T-cell (primary cell): ENCODE data around the gene TRIM41. TPM values are rescaled to one million over a fixed set of nuclear protein-coding genes. Genes with fewer than 3 reads are reported as not detected.
A peak's percentile ranks its signal among the peaks of the same experiment; 100 is the strongest.

Experiments used
- ATAC-seq, 4 experiments: fragments of 200-7000 bp in 3 of 4; fragments of 150-1000 bp in 1 of 4; cut with Tn5 transposase; replicated peaks in 1 of 4; 1 replicate in 3 of 4; 2 replicates in 1 of 4; pipeline ENCODE4 v1.10.0; 2021; ENCODE audit warnings: moderate library complexity in 3 of 4, mild to moderate bottlenecking in 2 of 4, moderate number of reproducible peaks in 1 of 4
- CTCF ChIA-PET, 2 donors: fragments of 300-600 bp; sonication (Branson Sonifier 250); formaldehyde crosslinking; loops; one replicate each; lab custom pipeline; 2022; ENCODE audit warnings: antibody characterized with exemption in 2 of 2; lab: Charles Lee
- POLR2A ChIA-PET, 2 donors: fragments of 300-600 bp; sonication (Branson Sonifier 250); formaldehyde crosslinking; loops; one replicate each; lab custom pipeline; 2022; ENCODE audit warnings: antibody characterized with exemption in 2 of 2; lab: Charles Lee
- DNase-seq, 35 experiments: peaks; one replicate each; pipeline versions ENCODE4 v3.0.0 to v3.0.0-alpha.2; 2013 to 2023
- H3K27ac ChIP-seq: one replicate; pipeline ENCODE4 v1.5.1; 2013; ENCODE audit warnings: low read length
- H3K27me3 ChIP-seq, 2 experiments: replicated peaks in 1 of 2; 1 replicate in 1 of 2; 2 replicates in 1 of 2; pipeline versions ENCODE4 v1.6.1 to v1.7.0; 2013; ENCODE audit warnings: low read length in 1 of 2, mixed read lengths in 1 of 2; ENCODE audit not compliant: control insufficient read depth in 2 of 2, insufficient read depth in 2 of 2; ENCODE audit errors: extremely low read depth in 1 of 2
- H3K36me3 ChIP-seq, 2 donors: 1 replicate in 1 of 2; 2 replicates in 1 of 2; pipeline versions ENCODE4 v1.6.1 to v1.7.0; 2013; ENCODE audit warnings: low read length in 1 of 2; ENCODE audit not compliant: control insufficient read depth in 2 of 2, insufficient read depth in 1 of 2; ENCODE audit errors: extremely low read depth in 1 of 2
- H3K4me1 ChIP-seq, 2 experiments: 1 replicate in 1 of 2; 2 replicates in 1 of 2; pipeline versions ENCODE4 v1.6.1 to v1.7.0; 2013; ENCODE audit warnings: low read length in 2 of 2, mixed read lengths in 1 of 2; ENCODE audit not compliant: insufficient read depth in 2 of 2, control insufficient read depth in 1 of 2; ENCODE audit errors: extremely low read depth in 1 of 2
- H3K4me3 ChIP-seq, 2 donors: 1 replicate in 1 of 2; 2 replicates in 1 of 2; pipeline versions ENCODE4 v1.5.1 to v1.7.0; 2013; ENCODE audit warnings: mild to moderate bottlenecking in 2 of 2, low read length in 1 of 2, moderate library complexity in 1 of 2; ENCODE audit not compliant: control insufficient read depth in 1 of 2; ENCODE audit errors: extremely low read depth in 1 of 2
- H3K9me3 ChIP-seq: 2 replicates; pipeline ENCODE4 v1.7.0; 2013
- H3K27ac Mint-ChIP-seq, 2 donors: one replicate each; pipeline ENCODE4 v1.8.0; 2020 to 2021; ENCODE audit warnings: mild to moderate bottlenecking in 2 of 2, mixed read lengths in 2 of 2
- H3K27me3 Mint-ChIP-seq, 2 donors: one replicate each; pipeline ENCODE4 v1.8.0; 2021 to 2022; ENCODE audit warnings: mixed read lengths in 2 of 2
- H3K36me3 Mint-ChIP-seq: one replicate; pipeline ENCODE4 v1.8.0; 2021; ENCODE audit warnings: mixed read lengths
- H3K4me1 Mint-ChIP-seq, 3 donors: one replicate each; pipeline ENCODE4 v1.8.0; 2020 to 2022; ENCODE audit warnings: mixed read lengths in 3 of 3, mild to moderate bottlenecking in 1 of 3
- H3K4me3 Mint-ChIP-seq, 3 donors: one replicate each; pipeline ENCODE4 v1.8.0; 2020 to 2022; ENCODE audit warnings: mild to moderate bottlenecking in 3 of 3, mixed read lengths in 3 of 3, moderate library complexity in 3 of 3
- H3K9me3 Mint-ChIP-seq, 3 donors: one replicate each; pipeline ENCODE4 v1.8.0; 2020 to 2022; ENCODE audit warnings: mixed read lengths in 3 of 3
- WGBS: methylation state at CpG from one replicate; pipeline ENCODE4 v1.1.5; 2013; ENCODE audit warnings: missing lambda C conversion rate; ENCODE audit not compliant: insufficient coverage; 5-methylcytosine and 5-hydroxymethylcytosine counted together
- total RNA-seq, 35 experiments: library from RNA in 6 of 35; stranded (reverse) in 6 of 35; fragments of 120-200 nt in 1 of 35; gene quantifications; one replicate each; pipeline versions ENCODE4 v1.2.1 to v1.2.4 and lab custom pipeline; 2013 to 2026

TRIM41 gene
- total RNA-seq, 5 donors from 2014 or later (not counting 1 experiment from before 2014, with no cell fraction given): 32.2 to 46.2 (median 36.7) TPM

DNA sequence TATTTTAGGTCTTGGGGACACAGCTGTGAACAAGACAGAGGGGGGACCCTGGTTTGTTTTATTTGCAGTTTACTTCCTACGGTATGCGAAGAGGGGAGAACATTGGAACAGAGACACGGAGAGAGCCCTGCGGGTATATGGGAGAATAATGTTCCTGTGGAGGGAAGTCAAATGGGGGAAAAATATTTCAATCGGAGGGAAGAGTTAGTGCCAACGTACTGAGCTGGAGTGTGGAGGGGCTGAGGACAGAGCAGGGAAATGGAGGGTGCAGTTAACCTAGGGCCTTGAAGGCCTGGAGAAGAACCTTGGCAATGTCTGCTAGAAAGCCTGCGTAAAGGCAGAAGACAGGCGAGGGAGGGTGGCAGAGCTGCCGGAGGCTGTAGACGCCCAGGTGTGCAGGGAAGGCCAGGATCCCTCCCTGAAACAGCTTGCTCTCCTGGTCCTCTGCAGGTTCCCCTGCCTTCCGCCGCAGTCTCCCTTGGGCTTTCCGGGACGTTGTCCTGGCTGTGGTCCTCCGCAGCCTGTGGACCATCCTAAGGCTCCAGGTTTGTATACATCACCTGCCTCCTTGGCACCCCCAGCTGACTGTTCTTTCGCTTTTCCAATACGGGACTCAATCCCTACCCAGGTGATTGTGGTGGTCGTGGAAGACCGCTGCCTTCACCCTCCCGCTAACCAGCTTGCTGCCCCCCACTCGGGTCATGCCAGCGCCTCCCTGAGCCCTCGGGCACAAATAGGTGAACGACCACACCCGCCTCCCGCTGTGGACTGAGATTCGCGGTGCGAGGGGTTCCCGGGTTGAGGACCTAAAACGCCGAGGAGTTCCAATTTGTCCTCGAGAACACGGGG is 22.6 kb downstream of the TRIM41 start:
- peaks cover 79 to 87% (median 87%) of the 10 kb centered on the region in 3 donors for H3K4me1 Mint-ChIP-seq
- H3K36me3 Mint-ChIP-seq: peaks cover 18% of the 10 kb centered on the region
- peak in 1 of 4 experiments; percentile 1 for ATAC-seq
- H3K27me3 Mint-ChIP-seq: no peaks in the 10 kb centered on the region
- no peaks in the 10 kb centered on the region for H3K9me3 Mint-ChIP-seq
- Histone ChIP-seq H3K4me3 (peak overlapping the region; percentile 55 to 73), H3K9me3 (no peaks in the 10 kb centered on the region), H3K27ac (peak overlapping the region; percentile 90), H3K27me3 (no peaks in the 10 kb centered on the region), H3K4me1 (peaks cover 38 to 89% of the 10 kb centered on the region in 2 experiments), H3K36me3 (peaks cover 9 to 27% of the 10 kb centered on the region in 2 donors)
- peak overlapping the region; percentile 95 to 98 for H3K27ac Mint-ChIP-seq
- CTCF ChIA-PET: interaction anchor here in 1 of 2 donors (1.0 kb wide), 1 partner anchor 63 kb away, joined by 3 read pairs; no protein-coding TSS in a partner anchor
- WGBS: 38% methylated on average over 31 of the region's 34 CpGs
- peak overlapping the region; percentile 90 to 99 (median 91) for H3K4me3 Mint-ChIP-seq
- POLR2A ChIA-PET: interaction anchor here in 1 of 2 donors (1.4 kb wide), 1 partner anchor 15 kb away, joined by 4 read pairs; no protein-coding TSS in a partner anchor
- DNase-seq: no peak

DNA sequence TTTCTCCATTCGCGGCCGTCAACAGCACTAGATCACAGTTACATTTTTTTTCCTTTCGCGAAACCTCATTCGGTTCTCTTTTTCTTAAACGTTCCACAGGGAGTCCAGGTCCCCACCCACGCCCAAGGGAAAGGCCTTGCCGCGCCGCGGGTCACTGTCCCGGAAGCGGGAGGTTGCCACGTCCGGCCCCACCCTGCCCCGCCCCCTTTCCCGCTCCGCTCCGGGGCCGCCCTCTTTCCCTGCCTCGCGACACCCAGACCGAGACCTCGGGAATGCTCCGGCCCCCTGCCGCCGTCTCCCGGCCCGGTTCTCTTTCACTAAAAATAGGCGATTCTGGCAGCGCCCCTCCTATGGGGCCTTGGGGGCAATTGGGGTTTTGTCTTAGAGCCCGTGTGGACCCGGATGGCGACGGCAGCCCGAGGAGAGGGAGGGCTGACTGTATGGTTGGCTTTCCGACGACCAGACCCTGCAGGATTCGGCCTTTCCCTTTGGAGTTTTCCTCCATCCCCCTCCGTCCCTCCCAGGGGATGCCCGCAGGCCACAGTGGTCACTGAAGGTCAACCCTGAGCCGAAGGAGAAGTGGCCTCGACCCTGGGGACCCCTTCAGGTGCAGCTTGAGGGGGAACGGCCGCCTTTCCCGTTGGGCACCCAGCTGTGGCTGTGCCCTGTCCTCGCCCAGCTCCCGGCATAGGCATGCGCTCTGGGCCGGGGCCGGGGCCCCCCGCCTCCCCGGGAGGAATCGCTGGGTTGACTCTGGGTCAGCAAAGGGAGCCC is 23.4 kb downstream of the TRIM41 start:
- peak overlapping the region; percentile 90 for H3K27ac ChIP-seq
- CTCF ChIA-PET: interaction anchor here in 1 of 2 donors (1.0 kb wide), 1 partner anchor 64 kb away, joined by 3 read pairs; no protein-coding TSS in a partner anchor
- peak in 29 of 35 experiments; percentile 22 to 80 (median 42) for DNase-seq
- H3K27me3 Mint-ChIP-seq: no peaks in the 10 kb centered on the region
- no peaks in the 10 kb centered on the region for H3K9me3 ChIP-seq
- peak overlapping the region; percentile 55 to 73 for H3K4me3 ChIP-seq
- POLR2A ChIA-PET: interaction anchor here in 1 of 2 donors (1.0 kb wide), 1 partner anchor 23 kb away, joined by 7 read pairs; the partner anchor contains the start of gene TRIM41
- peak overlapping the region; percentile 90 to 99 (median 91) for H3K4me3 Mint-ChIP-seq
- no peaks in the 10 kb centered on the region for H3K9me3 Mint-ChIP-seq
- peaks cover under 1 to 22% of the 10 kb centered on the region in 2 donors for H3K36me3 ChIP-seq
- H3K27ac Mint-ChIP-seq: peak overlapping the region; percentile 95 to 98
- H3K4me1 ChIP-seq: peaks cover 37 to 86% of the 10 kb centered on the region in 2 experiments
- H3K4me1 Mint-ChIP-seq: peaks cover 79 to 84% (median 83%) of the 10 kb centered on the region in 3 donors
- peak; percentile 31 to 49 (median 42) for ATAC-seq
- WGBS: under 1% methylated on average over 46 of the region's 55 CpGs
- peaks cover 16% of the 10 kb centered on the region for H3K36me3 Mint-ChIP-seq
- H3K27me3 ChIP-seq: no peaks in the 10 kb centered on the region

DNA sequence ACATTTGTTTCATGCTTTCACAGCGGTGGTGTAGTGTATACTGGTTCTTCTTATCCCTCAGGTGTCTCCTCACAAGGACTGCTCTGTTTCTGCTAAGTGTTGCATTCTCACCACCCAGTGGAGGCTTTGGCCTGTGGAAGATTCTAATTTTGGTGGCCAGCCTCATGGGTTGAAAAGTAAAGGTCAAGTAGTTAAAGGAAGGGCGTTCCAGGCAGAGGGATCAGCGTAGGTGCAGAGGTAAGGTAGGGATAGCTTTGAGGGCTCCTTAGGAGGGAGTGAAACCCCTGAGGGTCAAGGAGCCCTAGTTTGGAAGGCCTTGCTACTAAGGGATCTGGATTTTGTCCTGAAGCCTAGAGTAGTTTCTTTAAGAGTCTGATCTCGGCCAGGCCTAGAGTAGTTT is 25.2 kb downstream of the TRIM41 start:
- H3K36me3 Mint-ChIP-seq: peaks cover 5% of the 10 kb centered on the region
- H3K4me3 ChIP-seq: no peak overlapping the region

DNA sequence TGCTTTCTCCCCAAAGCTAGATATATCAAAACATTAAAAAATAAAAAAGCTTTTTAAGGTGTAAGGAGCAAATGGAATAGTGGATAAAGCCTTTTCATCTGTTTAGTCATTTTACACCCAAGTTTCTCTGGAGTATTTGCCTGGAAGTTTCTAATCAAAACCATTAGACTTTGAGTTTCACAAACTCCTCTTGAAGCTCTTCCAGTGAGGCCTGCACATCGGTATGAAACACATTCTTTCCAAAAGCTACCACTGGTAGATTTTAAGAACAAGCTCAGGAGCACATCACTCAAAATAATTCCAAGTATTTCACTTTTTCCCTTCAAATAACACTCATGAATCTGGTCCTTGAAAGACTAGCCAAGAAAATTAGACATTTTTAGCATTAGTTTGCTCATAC is 32.2 kb downstream of the TRIM41 start:
- POLR2A ChIA-PET: interaction anchor here in 1 of 2 donors (0.6 kb wide), 2 partner anchors 48 to 1479 kb away, joined by 3 to 11 read pairs; no protein-coding TSS in a partner anchor
- Histone ChIP-seq H3K27me3 (no peaks in the 10 kb centered on the region), H3K9me3 (no peaks in the 10 kb centered on the region), H3K27ac (no peak overlapping the region), H3K36me3 (peaks cover 0 to 36% of the 10 kb centered on the region in 2 donors), H3K4me1 (peaks cover 30 to 38% of the 10 kb centered on the region in 2 experiments), H3K4me3 (no peak overlapping the region)
- 88% methylated on average over 1 of the region's 1 CpG for WGBS
- Mint-ChIP-seq H3K27ac (peak overlapping the region in 1 of 2 donors; percentile 18), H3K27me3 (no peaks in the 10 kb centered on the region), H3K4me1 (peaks cover 73 to 80% (median 77%) of the 10 kb centered on the region in 3 donors), H3K9me3 (no peaks in the 10 kb centered on the region), H3K4me3 (no peak overlapping the region), H3K36me3 (peaks cover 29% of the 10 kb centered on the region)
- no peak for DNase-seq
- no peak for ATAC-seq
- CTCF ChIA-PET: interaction anchor here in 1 of 2 donors (1.1 to 1.3 kb wide), 2 partner anchors 11 to 49 kb away, joined by 3 to 4 read pairs; partner anchors contain the start of gene RACK1

More for the DNA sequence above, 25.2 kb downstream of the TRIM41 start:
- peak overlapping the region; percentile 90 for H3K27ac ChIP-seq
- 77% methylated on average over 4 of the region's 4 CpGs for WGBS
- ChIA-PET POLR2A (no interaction called here), CTCF (no interaction called here)
- peak overlapping the region; percentile 95 for H3K27ac Mint-ChIP-seq
- H3K27me3 Mint-ChIP-seq: no peaks in the 10 kb centered on the region
- DNase-seq: no peak
- H3K4me1 Mint-ChIP-seq: peaks cover 70 to 75% (median 73%) of the 10 kb centered on the region in 3 donors
- ATAC-seq: no peak
- no peaks in the 10 kb centered on the region for H3K27me3 ChIP-seq
- no peaks in the 10 kb centered on the region for H3K9me3 ChIP-seq
- H3K36me3 ChIP-seq: peaks cover 0 to 13% of the 10 kb centered on the region in 2 donors
- peak overlapping the region; percentile 90 to 99 (median 91) for H3K4me3 Mint-ChIP-seq
- H3K9me3 Mint-ChIP-seq: no peaks in the 10 kb centered on the region
- peaks cover 30 to 69% of the 10 kb centered on the region in 2 experiments for H3K4me1 ChIP-seq

DNA sequence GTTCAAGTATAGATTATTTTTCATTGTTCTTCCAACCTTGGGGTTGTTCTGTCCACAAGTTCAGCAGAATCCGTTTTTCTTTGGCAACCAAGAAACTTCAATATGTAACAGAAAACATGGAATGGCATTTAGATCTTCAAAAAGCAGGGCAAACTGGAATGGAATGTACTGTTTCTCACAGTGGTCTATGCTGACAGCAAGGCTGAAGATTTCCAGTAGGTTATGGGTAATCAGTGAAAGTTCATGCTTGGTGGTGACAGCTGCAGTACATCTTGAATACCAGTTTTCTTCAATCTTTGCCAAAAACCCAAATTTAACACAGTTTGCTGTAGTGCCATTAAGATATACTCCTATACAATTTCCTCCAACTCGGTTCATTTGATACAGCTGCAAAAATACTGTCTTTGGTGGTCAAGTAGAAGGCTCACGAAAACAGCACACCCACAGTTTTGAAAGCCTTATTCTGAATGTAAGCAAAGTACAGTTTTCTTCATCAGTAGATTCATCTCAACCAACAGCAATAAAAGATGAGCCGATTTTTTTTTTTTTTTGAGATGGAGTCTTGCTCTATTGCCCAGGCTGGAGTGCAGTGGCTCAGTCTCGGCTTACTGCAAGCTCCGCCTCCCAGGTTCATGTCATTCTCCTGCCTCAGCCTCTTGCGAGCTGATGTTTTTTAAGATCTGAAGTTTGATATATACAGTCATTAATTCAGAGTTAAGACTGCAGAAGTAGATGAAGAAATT is 32.9 kb downstream of the TRIM41 start:
- Mint-ChIP-seq H3K4me3 (peak overlapping the region in 1 of 3 donors; percentile 95), H3K36me3 (peaks cover 29% of the 10 kb centered on the region), H3K27me3 (no peaks in the 10 kb centered on the region), H3K27ac (peak overlapping the region; percentile 36 to 78), H3K4me1 (peaks cover 75 to 78% (median 78%) of the 10 kb centered on the region in 3 donors), H3K9me3 (no peaks in the 10 kb centered on the region)
- Histone ChIP-seq H3K4me3 (no peak overlapping the region), H3K36me3 (peaks cover 0 to 30% of the 10 kb centered on the region in 2 donors), H3K27ac (no peak overlapping the region), H3K4me1 (peaks cover 31 to 32% of the 10 kb centered on the region in 2 experiments), H3K9me3 (no peaks in the 10 kb centered on the region), H3K27me3 (no peaks in the 10 kb centered on the region)
- DNase-seq (no peak), ATAC-seq (no peak)
- ChIA-PET CTCF (interaction anchor here in 1 of 2 donors (1.1 kb wide), 1 partner anchor 12 kb away, joined by 3 read pairs; the partner anchor contains the start of gene RACK1), POLR2A (no interaction called here)
- WGBS: 90% methylated on average over 2 of the region's 7 CpGs
